K562 (cell line): ENCODE measurements around the gene ORAI3. TPM values are rescaled to one million over a fixed set of nuclear protein-coding genes. Genes with fewer than 3 reads are reported as not detected.

Experiments used
- ATAC-seq: fragments of 200-7000 bp; cut with Tn5 transposase; 3 replicates; pipeline ENCODE4 v1.9.1; 2020; ENCODE audit warnings: moderate library complexity
- BruUV-seq: library from RNA; stranded (reverse); fragments of 400-500 nt; replicated peaks from 2 replicates; lab custom pipeline; 2021; lab: Mats Ljungman, UMichigan
- CTCF ChIA-PET: fragments of 300-600 bp; formaldehyde crosslinking; extraction: SDS; loops from one replicate; lab custom pipeline; 2021; ENCODE audit warnings: low intra/inter-chr PET ratio; lab: Yijun Ruan, JAX
- POLR2A ChIA-PET: fragments of 300-600, 350-650 bp; sonication (Branson Sonifier 250); formaldehyde crosslinking; extraction: SDS; loops from one replicate; lab custom pipeline; 2021; ENCODE audit warnings: antibody characterized with exemption, inconsistent platforms; lab: Yijun Ruan, JAX
- DNase-seq, 4 experiments: peaks; one replicate each; pipeline versions ENCODE4 v3.0.0 to v3.0.0-alpha.2; 2011 to 2018; ENCODE audit warnings: low spot score in 3 of 4, mixed read lengths in 3 of 4; ENCODE audit errors: extremely low read depth in 1 of 4
- FAIRE-seq: peaks from 2 replicates; lab custom pipeline; 2011; peaks lifted over from hg19 to GRCh38; lab: Jason Lieb, UNC
- H2AFZ ChIP-seq: 2 replicates; pipeline ENCODE4 v1.6.0; 2011; ENCODE audit warnings: low read depth, low read length, control low read depth, inconsistent platforms
- H3K27ac ChIP-seq: fragments of 200-600 bp; 3 replicates; pipeline ENCODE4 v1.8.0; 2011; ENCODE audit warnings: low read depth, mild to moderate bottlenecking, control low read depth, inconsistent platforms, low read length, moderate library complexity, mixed read lengths; ENCODE audit errors: extremely low read depth
- H3K27me3 ChIP-seq, 2 experiments: fragments of 300-600 bp in 1 of 2; 2 replicates in 1 of 2; 3 replicates in 1 of 2; pipeline versions ENCODE4 v1.6.0 to v1.8.0; 2011; ENCODE audit warnings: inconsistent platforms in 2 of 2, low read length in 2 of 2, mild to moderate bottlenecking in 1 of 2, mixed read lengths in 1 of 2, moderate library complexity in 1 of 2; ENCODE audit not compliant: control insufficient read depth in 2 of 2, insufficient read depth in 2 of 2
- H3K36me3 ChIP-seq: fragments of 300-600 bp; 3 replicates; pipeline ENCODE4 v1.8.0; 2011; ENCODE audit warnings: mild to moderate bottlenecking, low read length, inconsistent platforms; ENCODE audit not compliant: control insufficient read depth, insufficient read depth
- H3K4me1 ChIP-seq, 2 experiments: fragments of 200-600 bp in 1 of 2; replicated peaks in 1 of 2; 2 replicates in 1 of 2; 3 replicates in 1 of 2; pipeline versions ENCODE4 v1.5.1 to v1.8.0; 2011; ENCODE audit warnings: inconsistent platforms in 2 of 2, low read length in 2 of 2, mild to moderate bottlenecking in 1 of 2, mixed read lengths in 1 of 2, moderate library complexity in 1 of 2; ENCODE audit not compliant: control insufficient read depth in 2 of 2, insufficient read depth in 2 of 2
- H3K4me2 ChIP-seq: 2 replicates; pipeline ENCODE4 v1.6.1; 2011; ENCODE audit warnings: low read length, control low read depth, inconsistent platforms, mixed read lengths; ENCODE audit not compliant: insufficient read depth
- H3K4me3 ChIP-seq: fragments of 200-600 bp; sonication (generic), shearing (Covaris generic); 2 replicates; pipeline ENCODE4 v1.5.1; 2016; ENCODE audit warnings: control low read depth, inconsistent platforms
- H3K79me2 ChIP-seq: fragments of 200-600 bp; 3 replicates; pipeline ENCODE4 v1.8.0; 2011; ENCODE audit warnings: low read length, inconsistent platforms; ENCODE audit not compliant: control insufficient read depth, insufficient read depth
- H3K9ac ChIP-seq, 2 experiments: 2 replicates each; pipeline versions ENCODE4 v1.6.0 to v1.6.1; 2011; ENCODE audit warnings: low read depth in 2 of 2, low read length in 2 of 2, control low read depth in 1 of 2, inconsistent platforms in 1 of 2, mild to moderate bottlenecking in 1 of 2, mixed read lengths in 1 of 2; ENCODE audit not compliant: insufficient read depth in 1 of 2
- H3K9me1 ChIP-seq: one replicate; pipeline ENCODE4 v1.6.0; 2011; ENCODE audit warnings: inconsistent platforms, mild to moderate bottlenecking, low read length, moderate library complexity; ENCODE audit not compliant: control insufficient read depth, insufficient read depth
- H3K9me3 ChIP-seq: replicated peaks from 2 replicates; pipeline ENCODE4 v1.5.1; 2011; ENCODE audit warnings: low read depth, low read length, inconsistent platforms; ENCODE audit not compliant: control insufficient read depth, insufficient read depth
- H4K20me1 ChIP-seq: replicated peaks from 2 replicates; pipeline ENCODE4 v1.6.1; 2011; ENCODE audit warnings: low read length, inconsistent platforms, mixed read lengths; ENCODE audit not compliant: control insufficient read depth, insufficient read depth
- JUN ChIP-seq, 2 experiments: sonication (generic) in 1 of 2; formaldehyde crosslinking in 1 of 2; IDR thresholded peaks; 2 replicates each; pipeline versions ENCODE4 v1.6.1 to v1.8.0; 2012 to 2022; ENCODE audit warnings: borderline replicate concordance in 2 of 2, mild to moderate bottlenecking in 2 of 2, improper control_type of control experiment in 1 of 2, low read depth in 1 of 2, low read length in 1 of 2, missing genetic modification reagents in 1 of 2
- POLR2G ChIP-seq: fragments of 200-400 bp; formaldehyde crosslinking; IDR thresholded peaks from 2 replicates; pipeline ENCODE4 v1.6.1; 2017; ENCODE audit warnings: low read depth, mild to moderate bottlenecking, antibody characterized with exemption, low read length, moderate library complexity
- ZNF217 ChIP-seq: sonication (generic); formaldehyde crosslinking; IDR thresholded peaks from 2 replicates; pipeline ENCODE4 v1.8.0; 2022; ENCODE audit warnings: mild to moderate bottlenecking, missing genetic modification reagents
- WGBS: fragments of 100-300 bp; shearing (Covaris generic); methylation state at CpG from one replicate; pipeline ENCODE4 v1.1.6; 2016; ENCODE audit warnings: low coverage, mixed read lengths; ENCODE audit not compliant: insufficient coverage; ENCODE audit errors: missing lambda C conversion rate; 5-methylcytosine and 5-hydroxymethylcytosine counted together
- in situ Hi-C: fragments of 300-500 bp; cut with MboI; formaldehyde crosslinking; loops from 4 replicates; pipeline ENCODE4 v1.15.0; 2018; ENCODE audit warnings: inconsistent platforms, mixed read lengths
- intact Hi-C: fragments of 100-400 bp; cut with micrococcal nuclease; formaldehyde crosslinking; loops from 2 replicates; pipeline ENCODE4 v1.14.2; 2022
- polyA plus RNA-seq, 8 experiments: library from polyadenylated mRNA; depleted of rRNA in 4 of 8; stranded (reverse) in 5 of 8; unstranded in 3 of 8; fragments of >200 nt; fragmentation: Nextera tagmentation in 2 of 8; fragmentation: Illumina TruSeq in 1 of 8; extraction: Ambion mirVana in 2 of 8; extraction: Trizol in 1 of 8; gene quantifications; 2 replicates each; pipeline versions ENCODE4 v1.2.1 to v1.2.3, GENCODE V29; 2011 to 2014; ENCODE audit warnings: inconsistent platforms in 1 of 8, missing spikeins in 1 of 8
- total RNA-seq, 7 experiments: library from RNA; depleted of rRNA in 6 of 7; stranded (reverse); fragments of >200 nt in 6 of 7; fragmentation: Illumina TruSeq in 2 of 7; extraction: Trizol in 2 of 7; gene quantifications; 2 replicates each; pipeline versions ENCODE4 v1.2.1 to v1.2.3, GENCODE V29; 2011 to 2021; ENCODE audit warnings: low replicate concordance in 1 of 7
- TF ChIP-seq, protein P1 (sequence below): IDR thresholded peaks from 3 replicates; pipeline ENCODE4 v1.6.1; 2011; ENCODE audit warnings: borderline replicate concordance, mild to moderate bottlenecking; ENCODE audit not compliant: insufficient read length, insufficient read depth
- TF ChIP-seq, protein P2 (sequence below): sonication (generic); formaldehyde crosslinking; IDR thresholded peaks from 2 replicates; pipeline ENCODE4 v1.8.1; 2023; ENCODE audit warnings: mild to moderate bottlenecking, missing genetic modification reagents
- TF ChIP-seq, protein P3 (sequence below): sonication (generic); formaldehyde crosslinking; IDR thresholded peaks from 2 replicates; pipeline ENCODE4 v1.8.1; 2023; ENCODE audit warnings: mild to moderate bottlenecking, missing genetic modification reagents
- TF ChIP-seq, protein P4 (sequence below): sonication (generic); formaldehyde crosslinking; IDR thresholded peaks from 2 replicates; pipeline ENCODE4 v1.9.0; 2022; ENCODE audit warnings: mild to moderate bottlenecking, missing genetic modification reagents

Gene ORAI3
- total and polyA plus RNA-seq, 9 of the 15 experiments (the other 6 are each of a cell fraction or from before 2014, with no cell fraction given), result 4.9 to 23.3 (median 14.1) TPM

DNA sequence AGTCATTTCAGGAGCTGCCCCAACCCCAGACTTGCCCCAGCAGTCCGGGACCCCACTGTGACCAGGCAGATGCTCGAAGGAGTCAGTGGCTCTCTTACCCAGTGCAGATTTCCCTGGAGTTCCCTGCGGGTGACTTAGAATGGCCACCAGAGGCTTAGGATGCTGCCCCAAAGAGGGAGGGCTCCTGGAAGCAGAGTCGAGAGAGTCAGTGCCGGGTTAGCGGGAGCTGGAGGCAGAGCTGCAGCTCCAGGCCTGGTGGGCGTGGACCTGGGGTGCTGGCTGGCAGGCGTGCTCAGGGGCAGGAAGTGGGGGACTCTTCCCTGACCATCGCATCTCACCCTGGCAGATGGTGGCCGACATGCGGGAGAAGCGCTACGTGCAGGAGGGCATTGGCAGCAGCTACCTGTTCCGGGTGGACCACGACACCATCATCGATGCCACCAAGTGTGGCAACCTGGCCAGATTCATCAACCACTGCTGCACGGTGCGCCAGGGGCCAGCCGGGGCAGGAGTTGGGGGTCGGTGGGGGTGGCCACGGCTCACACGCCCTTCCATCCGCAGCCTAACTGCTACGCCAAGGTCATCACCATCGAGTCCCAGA, 34.5 kb downstream of the ORAI3 start:
- peaks cover 7 to 63% of the 10 kb centered on the region in 2 experiments; a peak in 4 of 5 replicates for H3K4me1 ChIP-seq
- no peak for TF ChIP-seq JUN (IDR thresholded peaks at IDR 0.05; ENCODE audit: borderline replicate concordance, low read depth, low read length)
- 0 out of 2 replicates have a peak, but pooled peaks have one; percentile 21 for TF ChIP-seq JUN (CRISPR knock-in tag; IDR thresholded peaks at IDR 0.05; ENCODE audit: borderline replicate concordance)
- TF ChIP-seq, protein P1, sequence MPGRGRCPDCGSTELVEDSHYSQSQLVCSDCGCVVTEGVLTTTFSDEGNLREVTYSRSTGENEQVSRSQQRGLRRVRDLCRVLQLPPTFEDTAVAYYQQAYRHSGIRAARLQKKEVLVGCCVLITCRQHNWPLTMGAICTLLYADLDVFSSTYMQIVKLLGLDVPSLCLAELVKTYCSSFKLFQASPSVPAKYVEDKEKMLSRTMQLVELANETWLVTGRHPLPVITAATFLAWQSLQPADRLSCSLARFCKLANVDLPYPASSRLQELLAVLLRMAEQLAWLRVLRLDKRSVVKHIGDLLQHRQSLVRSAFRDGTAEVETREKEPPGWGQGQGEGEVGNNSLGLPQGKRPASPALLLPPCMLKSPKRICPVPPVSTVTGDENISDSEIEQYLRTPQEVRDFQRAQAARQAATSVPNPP, result no peak
- TF ChIP-seq, protein P2, sequence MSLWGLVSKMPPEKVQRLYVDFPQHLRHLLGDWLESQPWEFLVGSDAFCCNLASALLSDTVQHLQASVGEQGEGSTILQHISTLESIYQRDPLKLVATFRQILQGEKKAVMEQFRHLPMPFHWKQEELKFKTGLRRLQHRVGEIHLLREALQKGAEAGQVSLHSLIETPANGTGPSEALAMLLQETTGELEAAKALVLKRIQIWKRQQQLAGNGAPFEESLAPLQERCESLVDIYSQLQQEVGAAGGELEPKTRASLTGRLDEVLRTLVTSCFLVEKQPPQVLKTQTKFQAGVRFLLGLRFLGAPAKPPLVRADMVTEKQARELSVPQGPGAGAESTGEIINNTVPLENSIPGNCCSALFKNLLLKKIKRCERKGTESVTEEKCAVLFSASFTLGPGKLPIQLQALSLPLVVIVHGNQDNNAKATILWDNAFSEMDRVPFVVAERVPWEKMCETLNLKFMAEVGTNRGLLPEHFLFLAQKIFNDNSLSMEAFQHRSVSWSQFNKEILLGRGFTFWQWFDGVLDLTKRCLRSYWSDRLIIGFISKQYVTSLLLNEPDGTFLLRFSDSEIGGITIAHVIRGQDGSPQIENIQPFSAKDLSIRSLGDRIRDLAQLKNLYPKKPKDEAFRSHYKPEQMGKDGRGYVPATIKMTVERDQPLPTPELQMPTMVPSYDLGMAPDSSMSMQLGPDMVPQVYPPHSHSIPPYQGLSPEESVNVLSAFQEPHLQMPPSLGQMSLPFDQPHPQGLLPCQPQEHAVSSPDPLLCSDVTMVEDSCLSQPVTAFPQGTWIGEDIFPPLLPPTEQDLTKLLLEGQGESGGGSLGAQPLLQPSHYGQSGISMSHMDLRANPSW, result 0 out of 2 replicates have a peak, but pooled peaks have one; percentile 23
- TF ChIP-seq, protein P3, sequence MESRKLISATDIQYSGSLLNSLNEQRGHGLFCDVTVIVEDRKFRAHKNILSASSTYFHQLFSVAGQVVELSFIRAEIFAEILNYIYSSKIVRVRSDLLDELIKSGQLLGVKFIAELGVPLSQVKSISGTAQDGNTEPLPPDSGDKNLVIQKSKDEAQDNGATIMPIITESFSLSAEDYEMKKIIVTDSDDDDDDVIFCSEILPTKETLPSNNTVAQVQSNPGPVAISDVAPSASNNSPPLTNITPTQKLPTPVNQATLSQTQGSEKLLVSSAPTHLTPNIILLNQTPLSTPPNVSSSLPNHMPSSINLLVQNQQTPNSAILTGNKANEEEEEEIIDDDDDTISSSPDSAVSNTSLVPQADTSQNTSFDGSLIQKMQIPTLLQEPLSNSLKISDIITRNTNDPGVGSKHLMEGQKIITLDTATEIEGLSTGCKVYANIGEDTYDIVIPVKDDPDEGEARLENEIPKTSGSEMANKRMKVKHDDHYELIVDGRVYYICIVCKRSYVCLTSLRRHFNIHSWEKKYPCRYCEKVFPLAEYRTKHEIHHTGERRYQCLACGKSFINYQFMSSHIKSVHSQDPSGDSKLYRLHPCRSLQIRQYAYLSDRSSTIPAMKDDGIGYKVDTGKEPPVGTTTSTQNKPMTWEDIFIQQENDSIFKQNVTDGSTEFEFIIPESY (CRISPR knock-in tag), result peak; percentile 9; the same call in 1 of the 2 replicates
- TF ChIP-seq, protein P4, sequence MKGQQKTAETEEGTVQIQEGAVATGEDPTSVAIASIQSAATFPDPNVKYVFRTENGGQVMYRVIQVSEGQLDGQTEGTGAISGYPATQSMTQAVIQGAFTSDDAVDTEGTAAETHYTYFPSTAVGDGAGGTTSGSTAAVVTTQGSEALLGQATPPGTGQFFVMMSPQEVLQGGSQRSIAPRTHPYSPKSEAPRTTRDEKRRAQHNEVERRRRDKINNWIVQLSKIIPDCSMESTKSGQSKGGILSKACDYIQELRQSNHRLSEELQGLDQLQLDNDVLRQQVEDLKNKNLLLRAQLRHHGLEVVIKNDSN (CRISPR knock-in tag), result 0 out of 2 replicates have a peak, but pooled peaks have one; percentile 12
- TF ChIP-seq POLR2G, result peak; percentile 46
- no peak for TF ChIP-seq ZNF217 (CRISPR knock-in tag)
- in situ Hi-C loops (loop anchor here (10.0 to 25.0 kb wide), 2 partner anchors 311 to 454 kb away; partner anchors contain the start of genes COX6A2 and ZNF843), intact Hi-C loops (loop anchor here (10.0 kb wide), 2 partner anchors 161 to 311 kb away; no protein-coding TSS in a partner anchor)
- peaks cover 77% of the 10 kb centered on the region; the same call in 2 of the 3 replicates for H3K36me3 ChIP-seq
- no peak for ATAC-seq
- 83% methylated on average over 20 of the region's 25 CpGs for WGBS
- FAIRE-seq, result no peak
- H3K27ac ChIP-seq, result no peak overlapping the region
- H3K9me3 ChIP-seq, result no peaks in the 10 kb centered on the region
- POLR2A ChIA-PET, result interaction anchor here (0.7 to 5.7 kb wide), 10 partner anchors 8 to 346 kb away, joined by 3 to 32 read pairs (median 4); partner anchors contain the start of genes FUS, ZNF646 and ZNF668
- H2AFZ ChIP-seq, result no peak overlapping the region
- peak overlapping the region in 1 of 2 experiments; percentile 66; a peak in 1 of 4 replicates for H3K9ac ChIP-seq
- H3K27me3 ChIP-seq, result no peaks in the 10 kb centered on the region
- CTCF ChIA-PET, result interaction anchor here (0.6 kb wide), 1 partner anchor 390 kb away, joined by 3 read pairs; no protein-coding TSS in a partner anchor
- no peak for DNase-seq
- H3K79me2 ChIP-seq, result peaks cover 15% of the 10 kb centered on the region
- no peaks in the 10 kb centered on the region; the same call in none of the 2 replicates for H4K20me1 ChIP-seq
- no TSS peak for BruUV-seq
- no peak overlapping the region for H3K4me3 ChIP-seq
- H3K9me1 ChIP-seq, result peaks cover 2% of the 10 kb centered on the region
- no peak overlapping the region for H3K4me2 ChIP-seq
